IMR-90 (cell line): Measurements from ENCODE around the gene KLHL6. TPM values are rescaled to one million over a fixed set of nuclear protein-coding genes. Genes with fewer than 3 reads are reported as not detected.

Experiments
- ATAC-seq: fragments of 200-7000 bp; cut with Tn5 transposase; 2 replicates; pipeline ENCODE4 v1.9.1; 2020; ENCODE audit warnings: low read depth, mild to moderate bottlenecking, moderate library complexity
- BruUV-seq: library from RNA; stranded (reverse); fragments of 400-500 nt; replicated peaks from 2 replicates; lab custom pipeline; 2021; lab: Mats Ljungman, UMichigan
- CTCF ChIA-PET: fragments of 300-600 bp; formaldehyde crosslinking; extraction: SDS; loops from one replicate; lab custom pipeline; 2021; ENCODE audit warnings: antibody characterized with exemption; lab: Yijun Ruan, JAX
- POLR2A ChIA-PET: fragments of 300-600 bp; sonication (Branson Sonifier 250); formaldehyde crosslinking; loops from one replicate; lab custom pipeline; 2022; ENCODE audit warnings: antibody characterized with exemption; ENCODE audit not compliant: unreplicated experiment; lab: Charles Lee
- DNase-seq: peaks from one replicate; pipeline ENCODE4 v3.0.0; 2013
- H2AFZ ChIP-seq: replicated peaks from 2 replicates; pipeline ENCODE3; 2013; ENCODE audit warnings: low read length, mild to moderate bottlenecking; ENCODE audit not compliant: poor library complexity
- H2AK5ac ChIP-seq: 2 replicates; pipeline ENCODE4 v1.6.1; 2013; ENCODE audit warnings: low read depth, low read length, inconsistent platforms
- H2AK9ac ChIP-seq: replicated peaks from 2 replicates; pipeline ENCODE3; 2013; ENCODE audit warnings: mild to moderate bottlenecking, low read depth, low read length, moderate library complexity; ENCODE audit not compliant: poor library complexity
- H2BK120ac ChIP-seq: 2 replicates; pipeline ENCODE4 v1.6.1; 2013; ENCODE audit warnings: low read depth, low read length, inconsistent platforms
- H2BK15ac ChIP-seq: 3 replicates; pipeline ENCODE4 v1.6.1; 2013; ENCODE audit warnings: low read depth, low read length, inconsistent platforms
- H2BK20ac ChIP-seq: 2 replicates; pipeline ENCODE4 v1.6.1; 2013; ENCODE audit warnings: low read depth, mild to moderate bottlenecking, inconsistent platforms, low read length, moderate library complexity
- H2BK5ac ChIP-seq: 2 replicates; pipeline ENCODE4 v1.6.1; 2013; ENCODE audit warnings: mild to moderate bottlenecking, low read depth, low read length, inconsistent platforms; ENCODE audit not compliant: poor library complexity, severe bottlenecking
- H3K14ac ChIP-seq: replicated peaks from 2 replicates; pipeline ENCODE4 v1.6.1; 2013; ENCODE audit warnings: low read depth, low read length, inconsistent platforms
- H3K18ac ChIP-seq: 2 replicates; pipeline ENCODE4 v1.6.1; 2013; ENCODE audit warnings: low read depth, low read length, control low read depth
- H3K23ac ChIP-seq: 2 replicates; pipeline ENCODE4 v1.6.1; 2013; ENCODE audit warnings: low read depth, low read length, inconsistent platforms
- H3K27ac ChIP-seq: 2 replicates; pipeline ENCODE4 v1.5.1; 2013; ENCODE audit warnings: mild to moderate bottlenecking, control low read depth, low read length; ENCODE audit not compliant: insufficient read depth
- H3K27me3 ChIP-seq: 2 replicates; pipeline ENCODE4 v1.6.1; 2013; ENCODE audit warnings: low read length; ENCODE audit not compliant: control insufficient read depth, insufficient read depth
- H3K36me3 ChIP-seq: 2 replicates; pipeline ENCODE4 v1.6.1; 2013; ENCODE audit warnings: low read length, mixed read lengths; ENCODE audit not compliant: control insufficient read depth, insufficient read depth
- H3K4ac ChIP-seq: 2 replicates; pipeline ENCODE4 v1.6.1; 2013; ENCODE audit warnings: low read depth, low read length, inconsistent platforms
- H3K4me1 ChIP-seq: 2 replicates; pipeline ENCODE4 v1.6.1; 2013; ENCODE audit warnings: low read length, mixed read lengths; ENCODE audit not compliant: control insufficient read depth, insufficient read depth
- H3K4me2 ChIP-seq: 2 replicates; pipeline ENCODE4 v1.6.1; 2013; ENCODE audit warnings: low read depth, mild to moderate bottlenecking, control low read depth, low read length, moderate library complexity
- H3K4me3 ChIP-seq: 2 replicates; pipeline ENCODE4 v1.5.1; 2013; ENCODE audit warnings: low read depth, mild to moderate bottlenecking, control low read depth, low read length, moderate library complexity; ENCODE audit not compliant: insufficient read depth
- H3K56ac ChIP-seq: 2 replicates; pipeline ENCODE4 v1.6.1; 2013; ENCODE audit warnings: low read length, inconsistent platforms; ENCODE audit not compliant: insufficient read depth; ENCODE audit errors: extremely low read depth
- H3K79me1 ChIP-seq, 2 experiments: 2 replicates each; pipeline ENCODE4 v1.6.1; 2013; ENCODE audit warnings: low read length in 2 of 2, inconsistent platforms in 1 of 2, low read depth in 1 of 2
- H3K9ac ChIP-seq: 2 replicates; pipeline ENCODE4 v1.6.1; 2013; ENCODE audit warnings: low read depth, low read length, control low read depth
- H3K9me1 ChIP-seq: 2 replicates; pipeline ENCODE4 v1.6.1; 2013; ENCODE audit warnings: low read length, inconsistent platforms; ENCODE audit not compliant: insufficient read depth
- H3K9me3 ChIP-seq: 2 replicates; pipeline ENCODE4 v1.6.1; 2013; ENCODE audit warnings: low read length; ENCODE audit not compliant: control insufficient read depth, insufficient read depth
- H4K20me1 ChIP-seq: 2 replicates; pipeline ENCODE4 v1.6.1; 2013; ENCODE audit warnings: low read length, inconsistent platforms; ENCODE audit not compliant: insufficient read depth
- H4K5ac ChIP-seq: 2 replicates; pipeline ENCODE4 v1.6.1; 2013; ENCODE audit warnings: mild to moderate bottlenecking, low read depth, low read length, control low read depth
- H4K8ac ChIP-seq, 2 experiments: 2 replicates each; pipeline ENCODE4 v1.6.1; 2013; ENCODE audit warnings: low read depth in 2 of 2, low read length in 2 of 2, control low read depth in 1 of 2, inconsistent platforms in 1 of 2
- H4K91ac ChIP-seq: 2 replicates; pipeline ENCODE4 v1.6.1; 2013; ENCODE audit warnings: low read depth, low read length, inconsistent platforms; ENCODE audit not compliant: insufficient read depth
- CHD1 ChIP-seq: IDR thresholded peaks from 2 replicates; pipeline ENCODE4 v1.6.1; 2012; ENCODE audit warnings: low read depth, low read length, improper control_type of control experiment
- MAFK ChIP-seq: IDR thresholded peaks from 2 replicates; pipeline ENCODE4 v1.6.1; 2012; ENCODE audit warnings: low read depth, low read length, improper control_type of control experiment
- WGBS, 2 experiments: methylation state at CpG; one replicate each; pipeline versions ENCODE4 v1.1.5 to v1.1.7; 2013; ENCODE audit warnings: missing lambda C conversion rate in 2 of 2; ENCODE audit not compliant: insufficient read length in 1 of 2; ENCODE audit errors: extremely low coverage in 2 of 2; 5-methylcytosine and 5-hydroxymethylcytosine counted together
- dilution Hi-C: fragments of 300-500 bp; cut with HindIII; formaldehyde crosslinking; loops from one replicate; pipeline ENCODE4 v1.14.3; 2018; ENCODE audit warnings: low sequenced_read_pairs; ENCODE audit not compliant: unreplicated experiment
- in situ Hi-C: fragments of 300-500 bp; cut with MboI; formaldehyde crosslinking; loops from 3 replicates; pipeline ENCODE4 v1.14.3; 2019; ENCODE audit warnings: low sequenced_read_pairs, inconsistent platforms, mixed read lengths
- intact Hi-C: fragments of 100-400 bp; cut with micrococcal nuclease; formaldehyde crosslinking; loops from 2 replicates; pipeline ENCODE4 v1.10.0; 2022
- polyA plus RNA-seq, 3 experiments: library from polyadenylated mRNA; depleted of rRNA; stranded (reverse); fragments of >200 nt; gene quantifications; 2 replicates each; pipeline ENCODE4 v1.2.3, GENCODE V29; 2012; ENCODE audit warnings: low replicate concordance in 1 of 3
- total RNA-seq: library from RNA; depleted of rRNA; stranded (reverse); fragments of >200 nt; gene quantifications from 2 replicates; pipeline ENCODE4 v1.2.3, GENCODE V29; 2012

The KLHL6 gene
- total and polyA plus RNA-seq, 2 of the 4 experiments (the other 2 are of a cell fraction) = not detected

GRCh38 chr3:183490653-183491052 lies 64.9 kb downstream of the KLHL6 start:
- Histone ChIP-seq H2BK15ac (no peak overlapping the region), H3K56ac (no peak overlapping the region), H2AFZ (no peak overlapping the region), H4K8ac (no peak overlapping the region), H3K4me2 (no peak overlapping the region), H3K79me1 (no peaks in the 10 kb centered on the region), H4K91ac (no peak overlapping the region), H3K9me1 (no peaks in the 10 kb centered on the region), H2AK9ac (no peak overlapping the region), H4K5ac (no peak overlapping the region), H3K4ac (no peak overlapping the region), H3K9ac (no peak overlapping the region), H2BK20ac (no peak overlapping the region), H3K27ac (no peak overlapping the region), H2BK5ac (no peak overlapping the region), H3K9me3 (no peaks in the 10 kb centered on the region), H3K4me3 (no peak overlapping the region), H3K23ac (no peak overlapping the region), H2BK120ac (no peak overlapping the region), H3K36me3 (no peaks in the 10 kb centered on the region), H2AK5ac (no peak overlapping the region), H3K27me3 (peaks cover 18% of the 10 kb centered on the region), H3K4me1 (peaks cover 5% of the 10 kb centered on the region), H4K20me1 (no peaks in the 10 kb centered on the region), H3K14ac (no peak overlapping the region), H3K18ac (no peak overlapping the region)
- no CpG with 5 or more reads among the region's 6 CpGs for WGBS, 2 experiments
- no TSS peak for BruUV-seq
- intact Hi-C loops (no loop called here), dilution Hi-C loops (no loop called here), in situ Hi-C loops (no loop called here)
- no peak for DNase-seq
- ChIA-PET CTCF (no interaction called here), POLR2A (no interaction called here)
- ATAC-seq = no peak
- TF ChIP-seq MAFK = no peak
- TF ChIP-seq CHD1 = no peak
